Measurements from ENCODE around the gene S100A7. TPM values are rescaled to one million over a fixed set of nuclear protein-coding genes. Genes with fewer than 3 reads are reported as not detected.

Gene S100A7
- polyA plus RNA-seq, 1 donor from 2014 or later = not detected

GRCh38 chr1:153478047-153478691 lies 17.7 kb upstream of the S100A7 start:
- Histone ChIP-seq H3K27ac (ENCODE audit: low read length) (no peak overlapping the region), H3K4me2 (ENCODE audit: low read length) (no peak overlapping the region), H3K27me3 (ENCODE audit: insufficient read depth, low read depth, low read length) (no peaks in the 10 kb centered on the region), H3K79me2 (replicated peaks; ENCODE audit: insufficient read depth, low read length) (no peaks in the 10 kb centered on the region), H3K9me3 (ENCODE audit: low read length) (no peaks in the 10 kb centered on the region), H3K9ac (ENCODE audit: low read length) (no peak overlapping the region), H3K4me3 (ENCODE audit: low read length) (no peak overlapping the region), H3K36me3 (ENCODE audit: insufficient read depth, low read length) (no peaks in the 10 kb centered on the region), H3K9me2 (ENCODE audit: insufficient read depth, low read length) (no peaks in the 10 kb centered on the region), H4K20me1 (ENCODE audit: insufficient read depth) (no peaks in the 10 kb centered on the region), H3F3A (ENCODE audit: insufficient read depth, low read length, poor library complexity, severe bottlenecking) (no peaks in the 10 kb centered on the region), H2AFZ (ENCODE audit: low read depth, low read length) (no peak overlapping the region)
- no peak for TF ChIP-seq MXI1 (conservative IDR thresholded peaks at IDR 0.05; ENCODE audit: poor library complexity, severe bottlenecking)
- TF ChIP-seq SMC3 (conservative IDR thresholded peaks at IDR 0.05; ENCODE audit: poor library complexity) = no peak
- no peak for TF ChIP-seq REST (IDR thresholded peaks at IDR 0.05; ENCODE audit: borderline replicate concordance)
- no peak for TF ChIP-seq EZH2 (IDR thresholded peaks at IDR 0.05; ENCODE audit: borderline replicate concordance, insufficient read depth, low read length, poor library complexity, severe bottlenecking)
- no peak for TF ChIP-seq CTCF (IDR thresholded peaks at IDR 0.05; ENCODE audit: poor library complexity, severe bottlenecking)
- TF ChIP-seq POLR2AphosphoS5 (IDR thresholded peaks at IDR 0.05) = no peak
- no peak for TF ChIP-seq EP300 (conservative IDR thresholded peaks at IDR 0.05; ENCODE audit: poor library complexity, severe bottlenecking)
- no peak for TF ChIP-seq RAD21 (conservative IDR thresholded peaks at IDR 0.05)
- TF ChIP-seq TAF1 (IDR thresholded peaks at IDR 0.05; ENCODE audit: low read depth) = no peak

- no peaks in the 10 kb centered on the region for H3F3A ChIP-seq (ENCODE audit: insufficient read depth, low read length, poor library complexity, severe bottlenecking)
- H3K27ac ChIP-seq (ENCODE audit: low read length) = no peak overlapping the region
- no peaks in the 10 kb centered on the region for H3K79me2 ChIP-seq (replicated peaks; ENCODE audit: insufficient read depth, low read length)
- no peak overlapping the region for H3K4me3 ChIP-seq (ENCODE audit: low read length)
- H3K9me3 ChIP-seq (ENCODE audit: low read length) = no peaks in the 10 kb centered on the region
- no peak overlapping the region for H3K9ac ChIP-seq (ENCODE audit: low read length)
- no peaks in the 10 kb centered on the region for H3K9me2 ChIP-seq (ENCODE audit: insufficient read depth, low read length)
- H3K36me3 ChIP-seq (ENCODE audit: insufficient read depth, low read length) = no peaks in the 10 kb centered on the region
- no peaks in the 10 kb centered on the region for H3K27me3 ChIP-seq (ENCODE audit: insufficient read depth, low read depth, low read length)
- TF ChIP-seq POLR2AphosphoS5 (IDR thresholded peaks at IDR 0.05) (no peak), EZH2 (IDR thresholded peaks at IDR 0.05; ENCODE audit: borderline replicate concordance, insufficient read depth, low read length, poor library complexity, severe bottlenecking) (no peak), MXI1 (conservative IDR thresholded peaks at IDR 0.05; ENCODE audit: poor library complexity, severe bottlenecking) (no peak), CTCF (IDR thresholded peaks at IDR 0.05; ENCODE audit: poor library complexity, severe bottlenecking) (no peak), RAD21 (conservative IDR thresholded peaks at IDR 0.05) (no peak), REST (IDR thresholded peaks at IDR 0.05; ENCODE audit: borderline replicate concordance) (no peak), TAF1 (IDR thresholded peaks at IDR 0.05; ENCODE audit: low read depth) (no peak), EP300 (conservative IDR thresholded peaks at IDR 0.05; ENCODE audit: poor library complexity, severe bottlenecking) (no peak), SMC3 (conservative IDR thresholded peaks at IDR 0.05; ENCODE audit: poor library complexity) (no peak)
- H4K20me1 ChIP-seq (ENCODE audit: insufficient read depth) = no peaks in the 10 kb centered on the region
- no peak overlapping the region for H3K4me2 ChIP-seq (ENCODE audit: low read length)
- H2AFZ ChIP-seq (ENCODE audit: low read depth, low read length) = no peak overlapping the region
Observed at GRCh38 chr1:153476491-153477093, 16.1 kb upstream of the S100A7 start.

Data from neural cell (in vitro differentiated cells).